Pancreas (tissue), 10 donors: Measurements from ENCODE around the gene YJEFN3. TPM values are rescaled to one million over a fixed set of nuclear protein-coding genes. Genes with fewer than 3 reads are reported as not detected.

ENCODE experiments used
- ATAC-seq, 4 donors: fragments of 200-7000 bp; cut with Tn5 transposase; one replicate each; pipeline versions ENCODE4 v1.8.0 to v1.9.1; 2020; ENCODE audit warnings: mild to moderate bottlenecking in 4 of 4, moderate library complexity in 4 of 4
- DNase-seq, 6 donors: peaks; one replicate each; pipeline ENCODE4 v3.0.0-alpha.2; 2020
- FAIRE-seq: peaks from 2 replicates; lab custom pipeline; 2012; peaks lifted over from hg19 to GRCh38; lab: Jason Lieb, UNC
- H3K27ac ChIP-seq, 4 donors: fragments of 200-600 bp; sonication (generic); 1 replicate in 3 of 4; 2 replicates in 1 of 4; pipeline versions ENCODE4 v1.5.0 to v1.8.0; 2020
- H3K27me3 ChIP-seq, 4 donors: fragments of 200-600 bp; one replicate each; pipeline ENCODE4 v1.8.0; 2021
- H3K36me3 ChIP-seq, 3 donors: fragments of 200-600 bp; sonication (generic) in 1 of 3; one replicate each; pipeline versions ENCODE4 v1.5.0 to v1.8.0; 2020 to 2021
- H3K4me1 ChIP-seq, 3 donors: fragments of 200-600 bp; one replicate each; pipeline ENCODE4 v1.8.0; 2021
- H3K4me3 ChIP-seq, 4 donors: fragments of 200-600 bp; sonication (generic) in 2 of 4; one replicate each; pipeline versions ENCODE4 v1.5.0 to v1.8.0; 2020 to 2021
- H3K9me3 ChIP-seq, 4 donors: fragments of 200-600 bp; one replicate each; pipeline ENCODE4 v1.8.0; 2021
- whole genome bisulfite sequencing, 2 donors: extraction: QIAGEN DNeasy Blood & Tissue Kit; methylation state at CpG; one replicate each; pipeline ENCODE4 v1.1.7; 2013; 5-methylcytosine and 5-hydroxymethylcytosine counted together
- intact Hi-C, 3 donors: fragments of 100-400 bp; cut with DNase I; formaldehyde crosslinking; loops; one replicate each; pipeline versions ENCODE4 v1.11.1 to v1.14.2; 2022
- polyA plus RNA-seq, 2 donors: library from polyadenylated mRNA; stranded (reverse); fragments of 200-250 nt; gene quantifications; one replicate each; pipeline ENCODE4 v1.2.3, GENCODE V29; 2013
- total RNA-seq, 6 donors: library from RNA; stranded (reverse); fragmentation: NEBNext Ultra II Directional in 4 of 6; extraction: Animal tissue kit (Norgen Biotek cat#: 25700) in 4 of 6; gene quantifications; one replicate each; pipeline versions ENCODE4 v1.2.1 to v1.2.4, GENCODE V29; 2021 to 2023
- TF ChIP-seq, protein P1 (sequence below), 4 donors: fragments of 200-600 bp; sonication (generic) in 3 of 4; IDR thresholded peaks; one replicate each; pipeline versions ENCODE4 v1.5.0 to v1.8.0; 2021; ENCODE audit warnings: antibody characterized with exemption in 4 of 4
- donor health status: healthy with polysubstance abuse.
- donor health status: DM: no; HTN: no; CAD: no; lungs with moderate emphysema.
- donor health status: DM: no; HTN: no; CAD: no.
- donor health status: control.
- donor health status: control.
- donor health status: Bipolar disorder and iron deficiency.
- donor health status: DM: yes; HTN: yes; CAD: no.
- donor health status: DM: no; HTN: no; CAD: no.
- donor health status: DM: no; HTN: no; CAD: no.
- donor health status: DM: yes; HTN: yes; CAD: no.

Gene YJEFN3
- total and polyA plus RNA-seq, 8 donors, result 0.76 to 38.8 (median 2.3) TPM

DNA sequence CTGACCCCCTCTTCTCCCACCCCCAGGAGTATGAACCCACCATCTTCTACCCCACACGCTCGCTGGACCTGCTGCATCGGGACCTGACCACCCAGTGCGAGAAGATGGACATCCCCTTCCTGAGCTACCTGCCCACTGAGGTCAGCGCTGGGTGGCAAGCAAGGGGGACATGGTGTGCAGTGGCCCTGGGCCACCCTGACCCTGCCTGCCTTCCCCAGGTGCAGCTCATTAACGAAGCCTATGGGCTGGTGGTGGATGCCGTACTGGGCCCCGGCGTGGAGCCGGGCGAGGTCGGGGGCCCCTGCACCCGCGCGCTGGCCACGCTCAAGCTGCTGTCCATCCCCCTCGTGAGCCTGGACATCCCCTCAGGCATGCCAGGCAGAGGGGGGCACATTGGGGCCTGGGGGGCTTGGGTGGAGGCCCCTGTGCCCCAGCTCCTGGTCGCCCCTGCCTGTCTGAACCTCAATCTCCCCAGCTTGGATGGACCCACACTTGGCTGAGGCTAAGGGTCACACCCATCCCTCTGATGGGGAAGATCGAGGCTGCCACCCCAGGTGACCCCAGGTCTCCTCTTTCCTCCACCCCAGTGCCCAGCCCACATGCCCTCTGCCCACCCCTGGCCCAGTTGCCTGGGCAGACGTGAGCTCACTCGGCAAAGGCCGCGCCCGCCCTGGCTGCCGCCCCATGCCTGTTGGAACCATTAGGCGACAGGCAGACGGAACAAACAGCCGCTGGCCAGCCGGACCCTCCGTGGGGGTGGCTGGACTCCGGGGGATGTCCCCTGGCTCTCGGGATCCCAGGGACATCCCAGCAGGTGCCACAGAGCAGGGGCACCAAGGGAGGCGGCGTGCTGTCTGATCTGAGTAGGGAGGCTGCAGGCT lies 6.8 kb downstream of the YJEFN3 start:
- Histone ChIP-seq H3K9me3 (no peaks in the 10 kb centered on the region), H3K4me3 (no peak overlapping the region), H3K27me3 (peaks cover 0 to 6% (median 0%) of the 10 kb centered on the region in 4 donors), H3K27ac (no peak overlapping the region), H3K36me3 (no peaks in the 10 kb centered on the region), H3K4me1 (peaks cover 0 to 9% (median 0%) of the 10 kb centered on the region in 3 donors)
- no peak for FAIRE-seq
- peak in 1 of 6 donors; percentile 10 for DNase-seq
- ATAC-seq, result no peak
- intact Hi-C loops, result loop anchor here in 1 of 3 donors (10.0 kb wide), 1 partner anchor 419 kb away; no protein-coding TSS in a partner anchor
- TF ChIP-seq, protein P1, sequence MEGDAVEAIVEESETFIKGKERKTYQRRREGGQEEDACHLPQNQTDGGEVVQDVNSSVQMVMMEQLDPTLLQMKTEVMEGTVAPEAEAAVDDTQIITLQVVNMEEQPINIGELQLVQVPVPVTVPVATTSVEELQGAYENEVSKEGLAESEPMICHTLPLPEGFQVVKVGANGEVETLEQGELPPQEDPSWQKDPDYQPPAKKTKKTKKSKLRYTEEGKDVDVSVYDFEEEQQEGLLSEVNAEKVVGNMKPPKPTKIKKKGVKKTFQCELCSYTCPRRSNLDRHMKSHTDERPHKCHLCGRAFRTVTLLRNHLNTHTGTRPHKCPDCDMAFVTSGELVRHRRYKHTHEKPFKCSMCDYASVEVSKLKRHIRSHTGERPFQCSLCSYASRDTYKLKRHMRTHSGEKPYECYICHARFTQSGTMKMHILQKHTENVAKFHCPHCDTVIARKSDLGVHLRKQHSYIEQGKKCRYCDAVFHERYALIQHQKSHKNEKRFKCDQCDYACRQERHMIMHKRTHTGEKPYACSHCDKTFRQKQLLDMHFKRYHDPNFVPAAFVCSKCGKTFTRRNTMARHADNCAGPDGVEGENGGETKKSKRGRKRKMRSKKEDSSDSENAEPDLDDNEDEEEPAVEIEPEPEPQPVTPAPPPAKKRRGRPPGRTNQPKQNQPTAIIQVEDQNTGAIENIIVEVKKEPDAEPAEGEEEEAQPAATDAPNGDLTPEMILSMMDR (IDR thresholded peaks at IDR 0.05), result no peak
- 83 to 92% methylated on average over 33 to 34 of the region's 34 CpGs for WGBS, 2 donors

DNA sequence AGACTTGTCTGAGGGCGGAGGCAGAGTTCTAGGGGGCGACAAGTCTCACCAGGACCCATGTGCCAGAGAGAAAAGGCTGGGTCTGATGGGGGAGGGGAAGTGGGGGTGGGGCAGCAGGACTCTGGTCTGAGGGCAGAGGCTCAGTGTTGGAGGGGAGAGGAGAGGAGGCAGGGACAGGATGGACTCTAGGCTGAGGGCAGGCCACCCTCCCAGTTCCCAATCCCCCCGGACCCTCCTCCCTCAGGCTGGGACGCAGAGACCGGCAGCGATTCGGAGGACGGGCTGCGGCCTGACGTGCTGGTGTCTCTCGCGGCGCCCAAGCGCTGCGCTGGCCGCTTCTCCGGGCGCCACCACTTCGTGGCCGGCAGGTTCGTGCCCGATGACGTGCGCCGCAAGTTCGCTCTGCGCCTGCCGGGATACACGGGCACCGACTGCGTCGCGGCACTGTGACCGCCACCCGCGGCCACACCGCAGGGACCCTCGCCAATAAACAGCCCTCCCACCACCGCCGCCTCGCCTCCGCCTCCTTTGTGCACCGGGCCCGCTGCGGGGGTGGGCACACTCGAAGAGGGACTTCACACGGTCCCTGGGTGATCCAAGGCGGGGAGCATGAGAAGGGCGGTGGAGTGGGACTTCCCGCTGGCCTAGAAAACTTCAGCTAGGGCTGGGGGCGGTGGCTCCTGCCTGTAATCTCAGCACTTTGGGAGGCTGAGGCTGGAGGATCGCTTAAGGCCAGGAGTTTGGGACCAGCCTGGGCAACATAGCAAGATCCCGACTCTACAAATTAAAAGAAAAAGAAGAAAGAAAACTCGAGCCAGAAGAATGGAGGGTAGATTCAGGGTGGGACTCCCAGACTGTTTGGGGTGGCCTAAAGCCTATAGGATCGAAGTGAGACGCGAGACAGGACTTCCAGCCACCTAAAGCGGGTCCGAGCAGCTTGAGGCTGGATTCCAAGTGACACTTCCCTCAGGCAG lies 8.7 kb downstream of the YJEFN3 start:
- H3K27me3 ChIP-seq, result peaks cover 0 to 14% (median 0%) of the 10 kb centered on the region in 4 donors
- peak overlapping the region in 1 of 4 donors; percentile 34 for H3K4me3 ChIP-seq
- H3K9me3 ChIP-seq, result no peaks in the 10 kb centered on the region
- 19 to 20% methylated on average over 56 to 59 of the region's 59 CpGs for WGBS, 2 donors
- FAIRE-seq, result no peak
- no peaks in the 10 kb centered on the region for H3K36me3 ChIP-seq
- ATAC-seq, result peak in 2 of 4 donors; percentile 14 to 28
- TF ChIP-seq, protein P1 (IDR thresholded peaks at IDR 0.05), result no peak
- peak in 2 of 6 donors; percentile 30 to 70 for DNase-seq
- no peak overlapping the region for H3K27ac ChIP-seq
- intact Hi-C loops, result loop anchor here in 1 of 3 donors (10.0 kb wide), 1 partner anchor 417 kb away; no protein-coding TSS in a partner anchor
- peaks cover 0 to 15% (median 0%) of the 10 kb centered on the region in 3 donors for H3K4me1 ChIP-seq

DNA sequence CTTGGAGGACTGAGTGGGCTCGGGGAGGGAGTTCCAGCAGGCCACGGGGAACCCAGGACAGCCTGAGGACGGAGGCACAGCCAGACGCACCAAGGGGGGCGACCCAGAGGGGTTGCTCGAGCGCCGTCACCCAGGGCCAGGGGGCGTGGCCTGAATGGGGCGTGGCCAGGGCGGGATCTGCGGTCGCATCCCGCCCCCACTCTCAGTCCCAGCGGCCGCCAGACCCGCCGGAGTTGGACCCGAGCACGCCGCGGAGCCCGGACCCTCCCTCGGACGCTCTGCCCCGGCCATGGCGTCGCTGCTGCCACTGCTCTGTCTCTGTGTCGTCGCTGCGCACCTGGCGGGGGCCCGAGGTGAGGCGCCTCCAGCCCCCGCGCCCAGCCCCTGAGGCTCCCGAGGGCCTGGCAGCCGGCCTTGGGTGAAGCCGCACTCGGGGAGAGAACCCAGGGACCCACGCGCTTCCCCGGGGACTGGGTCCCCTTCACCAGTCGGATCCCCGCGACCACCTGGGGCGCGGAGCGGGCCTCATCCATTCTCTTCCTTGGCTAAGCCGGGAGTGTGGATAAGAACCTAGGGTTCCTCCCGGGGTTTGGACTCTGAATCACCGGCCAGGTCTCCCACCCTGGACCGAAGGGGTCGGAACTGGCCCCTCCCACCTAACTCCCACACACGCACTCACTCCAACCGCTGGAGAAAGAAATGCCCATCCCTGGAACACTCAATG lies 9.5 kb downstream of the YJEFN3 start, which contains the start of gene CILP2:
CILP2 (plus strand) TSS at position 205 of the 724 bp plus-strand sequence; CDS start at position 290, 85 bp downstream.
- TF ChIP-seq, protein P1 (IDR thresholded peaks at IDR 0.05), result no peak
- DNase-seq (peak in 4 of 6 donors; percentile 43 to 77 (median 68)), ATAC-seq (peak in 3 of 4 donors; percentile 44 to 50 (median 49)), FAIRE-seq (no peak)
- Histone ChIP-seq H3K36me3 (no peaks in the 10 kb centered on the region), H3K4me3 (peak within 1 kb of the TSS in 2 of 4 donors; percentile 2 to 34), H3K27me3 (peaks cover 0 to 14% (median 0%) of the 10 kb centered on the region in 4 donors), H3K9me3 (no peaks in the 10 kb centered on the region), H3K27ac (no peak within 1 kb of the TSS), H3K4me1 (peaks cover 0 to 15% (median 0%) of the 10 kb centered on the region in 3 donors)
- intact Hi-C loops, result loop anchor here in 1 of 3 donors (10.0 kb wide), 1 partner anchor 417 kb away; no protein-coding TSS in a partner anchor
- 4 to 5% methylated on average over 40 to 56 of the region's 56 CpGs for WGBS, 2 donors

DNA sequence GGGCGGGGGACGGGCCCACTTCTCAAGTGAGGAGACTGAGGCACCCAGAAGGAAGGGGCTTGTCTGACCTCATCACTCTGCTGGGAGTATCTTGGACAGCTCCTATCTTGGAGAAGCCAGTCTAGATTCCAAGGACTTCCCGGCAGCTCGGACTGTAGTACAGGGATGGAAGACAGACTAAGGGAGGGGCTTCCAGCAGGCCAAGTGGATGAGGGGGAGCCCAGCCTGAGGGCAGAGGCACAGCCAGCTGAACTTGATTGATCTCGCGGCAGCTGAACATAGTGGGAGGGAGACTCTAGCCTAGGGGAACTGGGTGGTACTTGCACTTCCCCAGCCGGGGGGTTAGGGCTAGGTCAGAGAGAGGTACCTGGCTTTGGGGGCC lies 10.1 kb downstream of the YJEFN3 start:
- Histone ChIP-seq H3K4me3 (peak overlapping the region in 1 of 4 donors; percentile 34), H3K9me3 (no peaks in the 10 kb centered on the region), H3K27ac (no peak overlapping the region), H3K36me3 (no peaks in the 10 kb centered on the region), H3K27me3 (peaks cover 0 to 14% (median 0%) of the 10 kb centered on the region in 4 donors), H3K4me1 (peaks cover 0 to 15% (median 0%) of the 10 kb centered on the region in 3 donors)
- TF ChIP-seq, protein P1 (IDR thresholded peaks at IDR 0.05), result no peak
- intact Hi-C loops, result loop anchor here in 1 of 3 donors (10.0 kb wide), 1 partner anchor 416 kb away; no protein-coding TSS in a partner anchor
- 28 to 30% methylated on average over 7 of the region's 7 CpGs for WGBS, 2 donors
- peak in 1 of 6 donors; percentile 14 for DNase-seq
- ATAC-seq, result no peak
- FAIRE-seq, result no peak
